Central memory CD8-positive, alpha-beta T cell (primary cell): ENCODE measurements around the gene APOC1.

Experiments
- ATAC-seq: fragments of 150-1000 bp; cut with Tn5 transposase; replicated peaks from 2 replicates; pipeline ENCODE4 v1.10.0; 2022; ENCODE audit warnings: mild to moderate bottlenecking, moderate FRiP score, moderate number of reproducible peaks; ENCODE audit not compliant: poor library complexity, severe bottlenecking; ENCODE audit errors: extremely low read depth
- DNase-seq, 2 donors: peaks; one replicate each; pipeline ENCODE4 v3.0.0; 2021; ENCODE audit warnings: low spot score in 2 of 2
- H3K27ac Mint-ChIP-seq: one replicate; pipeline ENCODE4 v1.8.0; 2022; ENCODE audit warnings: low read depth, mild to moderate bottlenecking, moderate library complexity, mixed read lengths
- H3K27me3 Mint-ChIP-seq: one replicate; pipeline ENCODE4 v1.8.0; 2022; ENCODE audit warnings: mixed read lengths
- H3K36me3 Mint-ChIP-seq: one replicate; pipeline ENCODE4 v1.8.0; 2022; ENCODE audit warnings: mild to moderate bottlenecking, moderate library complexity, mixed read lengths; ENCODE audit not compliant: insufficient read depth
- H3K4me1 Mint-ChIP-seq: one replicate; pipeline ENCODE4 v1.8.0; 2022; ENCODE audit warnings: mixed read lengths
- H3K4me3 Mint-ChIP-seq: one replicate; pipeline ENCODE4 v1.8.0; 2022; ENCODE audit warnings: mild to moderate bottlenecking, moderate library complexity, mixed read lengths
- H3K9me3 Mint-ChIP-seq: one replicate; pipeline ENCODE4 v1.8.0; 2022; ENCODE audit warnings: mixed read lengths

APOC1 gene

DNA sequence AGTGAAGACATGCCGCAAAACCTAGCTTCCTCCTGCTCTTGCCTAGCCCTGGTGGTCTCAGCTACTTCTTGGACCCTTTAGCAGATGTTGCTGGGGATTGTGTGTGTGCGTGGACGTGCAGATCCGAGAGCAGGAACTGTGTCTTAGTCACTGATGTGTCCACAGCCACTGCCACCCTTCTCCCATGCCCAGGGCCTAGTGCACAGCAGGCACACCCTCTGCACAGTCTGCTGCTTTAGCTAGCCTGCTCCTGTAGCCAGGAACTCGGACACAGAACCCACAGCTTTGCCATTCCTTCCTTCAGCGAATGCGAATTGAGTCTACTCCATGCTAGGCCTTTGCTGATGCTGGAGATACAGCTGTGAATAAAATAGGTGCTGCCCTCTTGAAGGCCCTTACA lies 43.1 kb downstream of the APOC1 start:
- no peak for DNase-seq
- ATAC-seq: no peak
- no peaks in the 10 kb centered on the region for H3K27me3 Mint-ChIP-seq
- H3K4me1 Mint-ChIP-seq: peaks cover 67% of the 10 kb centered on the region
- peaks cover 34% of the 10 kb centered on the region for H3K36me3 Mint-ChIP-seq
- H3K4me3 Mint-ChIP-seq: no peak overlapping the region
- peak overlapping the region; percentile 89 for H3K27ac Mint-ChIP-seq
- H3K9me3 Mint-ChIP-seq: no peaks in the 10 kb centered on the region

DNA sequence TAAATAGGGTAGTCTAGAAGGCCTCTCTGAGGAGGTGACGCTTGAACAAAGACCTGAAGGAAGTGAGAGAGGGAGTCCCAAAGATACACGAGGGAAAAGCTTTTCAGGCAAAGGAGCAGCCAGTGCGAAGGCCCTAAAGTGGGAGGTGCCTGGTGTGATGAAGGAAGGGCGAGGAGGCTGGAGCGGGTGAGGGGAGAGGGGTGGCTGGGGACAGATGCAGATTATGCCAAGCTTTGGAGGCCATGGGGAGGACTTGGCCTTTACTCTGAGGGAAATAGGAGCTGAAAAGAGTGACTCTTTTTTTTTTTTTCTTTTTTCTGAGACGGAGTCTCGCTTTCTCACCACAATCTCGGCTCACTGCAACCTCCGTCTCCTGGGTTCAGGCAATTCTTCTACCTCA lies 43.7 kb downstream of the APOC1 start:
- peaks cover 38% of the 10 kb centered on the region for H3K36me3 Mint-ChIP-seq
- H3K4me3 Mint-ChIP-seq: no peak overlapping the region
- no peaks in the 10 kb centered on the region for H3K27me3 Mint-ChIP-seq
- H3K27ac Mint-ChIP-seq: no peak overlapping the region
- no peaks in the 10 kb centered on the region for H3K9me3 Mint-ChIP-seq
- ATAC-seq (no peak), DNase-seq (no peak)
- H3K4me1 Mint-ChIP-seq: peaks cover 67% of the 10 kb centered on the region

DNA sequence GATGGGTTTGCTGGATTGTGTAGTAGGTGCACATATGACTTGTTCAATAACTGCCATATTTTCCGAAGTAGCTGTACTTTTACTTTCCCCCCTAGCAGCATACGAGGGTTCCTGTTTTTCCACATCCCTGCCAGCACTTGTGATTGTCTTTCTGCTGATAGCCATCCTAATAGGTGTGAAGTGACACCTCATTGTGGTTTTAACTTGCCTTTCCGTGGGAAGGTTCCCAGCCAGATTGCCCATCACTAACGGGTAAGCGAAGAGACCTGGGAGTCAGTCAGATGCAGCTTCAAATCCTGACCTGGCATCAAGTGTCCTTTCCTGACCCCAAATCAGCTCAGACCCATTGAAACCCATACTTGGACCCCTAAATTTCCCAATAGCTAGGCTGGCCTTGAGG lies 45.3 kb downstream of the APOC1 start:
- H3K9me3 Mint-ChIP-seq: no peaks in the 10 kb centered on the region
- ATAC-seq: no peak
- DNase-seq: no peak
- H3K4me1 Mint-ChIP-seq: peaks cover 56% of the 10 kb centered on the region
- H3K27me3 Mint-ChIP-seq: no peaks in the 10 kb centered on the region
- no peak overlapping the region for H3K27ac Mint-ChIP-seq
- H3K36me3 Mint-ChIP-seq: peaks cover 37% of the 10 kb centered on the region
- no peak overlapping the region for H3K4me3 Mint-ChIP-seq

GRCh38 chr19:44960906-44961728 lies 46.7 kb downstream of the APOC1 start:
- Mint-ChIP-seq H3K27me3 (no peaks in the 10 kb centered on the region), H3K4me1 (peaks cover 45% of the 10 kb centered on the region), H3K9me3 (no peaks in the 10 kb centered on the region), H3K36me3 (peaks cover 37% of the 10 kb centered on the region), H3K27ac (peak overlapping the region; percentile 73), H3K4me3 (no peak overlapping the region)
- DNase-seq: no peak
- ATAC-seq: no peak

DNA sequence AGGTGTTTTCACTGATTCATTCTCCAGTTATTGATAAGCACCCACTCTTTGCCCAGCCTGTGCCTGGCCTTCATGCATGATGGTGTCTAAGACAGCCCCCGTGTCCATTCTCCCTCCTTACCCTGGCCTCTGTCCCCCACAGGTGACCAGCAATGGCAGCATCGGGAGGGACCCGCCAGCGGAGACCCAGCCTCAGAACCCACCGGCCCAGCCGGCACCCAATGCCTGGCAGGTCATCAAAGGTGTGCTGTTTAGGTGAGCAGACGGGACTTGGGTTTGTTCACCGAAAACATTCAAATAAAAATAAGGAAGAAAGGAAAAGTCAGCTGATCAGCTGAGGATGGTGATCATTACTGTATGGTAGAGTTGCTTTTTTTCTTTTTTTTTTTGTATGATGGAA lies 47.4 kb downstream of the APOC1 start:
- H3K27me3 Mint-ChIP-seq: no peaks in the 10 kb centered on the region
- no peak for DNase-seq
- peaks cover 39% of the 10 kb centered on the region for H3K36me3 Mint-ChIP-seq
- no peak overlapping the region for H3K4me3 Mint-ChIP-seq
- ATAC-seq: no peak
- peaks cover 41% of the 10 kb centered on the region for H3K4me1 Mint-ChIP-seq
- peak overlapping the region; percentile 73 for H3K27ac Mint-ChIP-seq
- no peaks in the 10 kb centered on the region for H3K9me3 Mint-ChIP-seq

GRCh38 chr19:44968118-44968517 lies 53.7 kb downstream of the APOC1 start:
- Mint-ChIP-seq H3K9me3 (no peaks in the 10 kb centered on the region), H3K27ac (no peak overlapping the region), H3K36me3 (peaks cover 38% of the 10 kb centered on the region), H3K27me3 (no peaks in the 10 kb centered on the region), H3K4me1 (peaks cover 7% of the 10 kb centered on the region), H3K4me3 (no peak overlapping the region)
- ATAC-seq (no peak), DNase-seq (no peak)

DNA sequence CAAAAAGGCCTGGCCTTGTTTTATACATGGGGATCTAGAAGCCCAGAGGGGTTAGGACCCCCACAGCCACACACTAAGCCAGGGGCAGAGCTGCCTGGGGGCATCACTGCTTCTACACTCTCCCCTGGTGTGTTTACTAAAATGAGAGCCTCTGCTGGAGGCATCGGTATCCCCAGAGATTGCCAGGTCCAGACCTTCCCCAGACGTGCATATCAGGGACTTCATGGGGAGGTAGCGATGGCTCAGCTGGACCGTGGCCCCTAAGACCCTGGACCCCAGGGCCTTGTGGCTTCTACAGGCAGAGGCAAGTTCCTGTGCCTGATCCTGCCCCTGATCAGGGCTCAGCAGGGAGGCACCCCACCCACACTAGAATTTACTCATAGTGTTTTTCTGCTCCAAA lies 54.3 kb downstream of the APOC1 start:
- Mint-ChIP-seq H3K4me3 (no peak overlapping the region), H3K9me3 (no peaks in the 10 kb centered on the region), H3K27me3 (no peaks in the 10 kb centered on the region), H3K27ac (no peak overlapping the region), H3K4me1 (peaks cover 7% of the 10 kb centered on the region), H3K36me3 (peaks cover 37% of the 10 kb centered on the region)
- ATAC-seq (no peak), DNase-seq (no peak)
